ENCODE data around the gene PTPRU.

PTPRU gene

DNA sequence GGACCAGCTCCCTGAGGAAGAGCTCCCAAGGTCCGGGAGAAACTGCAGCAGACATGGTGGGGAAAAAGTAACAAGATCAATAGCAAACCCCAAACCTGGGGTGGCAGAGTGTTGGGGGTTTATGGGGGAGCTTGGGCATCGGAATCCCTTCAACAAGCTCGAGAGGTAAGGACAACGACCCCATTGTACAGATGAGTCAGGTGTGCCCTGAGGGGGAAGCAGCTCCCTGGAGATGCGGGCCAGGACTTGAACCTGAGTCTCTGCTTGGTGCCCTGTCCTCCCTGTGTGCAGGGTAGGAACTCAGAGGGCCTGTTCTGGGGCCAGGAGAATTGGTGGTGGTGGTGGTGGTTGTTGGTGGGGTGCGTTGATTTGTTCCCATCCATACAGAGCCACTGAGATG, 125.4 kb downstream of the PTPRU start:
- no peak for DNase-seq (ENCODE audit: low read depth in 1 of 2, low spot score in 1 of 2)

DNA sequence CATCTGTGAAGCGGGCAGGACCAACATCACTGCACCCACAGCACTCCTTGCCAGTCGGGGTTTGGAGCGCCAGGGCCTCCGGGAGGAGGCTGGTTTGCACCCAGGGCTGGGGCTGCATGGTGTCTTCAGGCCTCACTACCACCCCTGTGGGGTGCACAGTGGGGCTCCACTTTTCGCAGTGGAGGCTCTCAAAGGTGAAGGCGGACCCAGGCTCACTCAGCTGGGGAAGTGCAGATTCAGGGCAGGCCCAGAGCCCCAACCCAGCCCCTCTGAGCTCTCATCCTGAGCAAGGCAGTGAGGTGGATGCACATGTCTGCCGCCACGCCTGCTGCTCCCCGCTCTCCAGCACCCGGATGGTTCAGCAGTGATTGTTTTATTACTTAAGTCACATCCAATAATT, 125.8 kb downstream of the PTPRU start:
- DNase-seq (ENCODE audit: low read depth in 1 of 2, low spot score in 1 of 2) = no peak

DNA sequence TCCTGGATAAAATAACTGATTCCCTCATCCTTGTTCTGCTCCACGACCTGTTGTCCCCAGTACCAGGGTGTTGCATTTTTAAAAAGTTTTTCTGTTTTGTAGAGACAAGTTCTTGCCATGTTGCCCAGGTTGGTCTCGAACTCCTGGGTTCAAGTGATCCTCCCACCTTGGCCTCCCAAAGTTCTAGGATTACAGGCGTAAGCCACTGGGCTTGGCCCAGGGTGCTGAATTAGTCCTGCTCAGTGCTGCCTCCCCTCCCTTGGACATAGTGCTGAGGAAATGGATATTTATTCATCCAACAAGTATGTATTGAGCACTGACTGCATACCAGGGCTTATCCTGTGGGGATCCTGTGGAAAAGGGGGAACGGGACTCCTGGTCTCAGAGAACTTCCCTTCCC, 126.4 kb downstream of the PTPRU start:
- no peak for DNase-seq (ENCODE audit: low read depth in 1 of 2, low spot score in 1 of 2)

DNA sequence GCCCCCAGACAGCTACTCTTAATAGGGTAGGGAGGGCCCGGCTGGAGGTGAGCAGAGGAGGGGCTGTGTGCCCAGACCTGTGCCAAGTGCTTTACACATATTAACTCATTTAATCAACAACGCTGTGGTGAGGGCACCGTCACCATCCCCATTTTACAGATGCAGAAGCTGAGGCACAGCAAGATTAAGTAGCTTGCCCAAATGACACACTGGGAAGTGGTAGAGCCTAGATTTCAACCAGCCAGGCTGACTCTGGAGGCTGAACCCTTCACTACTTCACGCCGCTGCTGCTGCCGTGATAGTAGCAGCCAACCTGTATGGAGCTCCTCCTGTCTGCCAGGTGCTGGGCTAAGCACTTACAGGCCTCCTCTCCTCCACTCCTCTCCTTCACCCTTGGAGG, 127.2 kb downstream of the PTPRU start:
- no peak for DNase-seq (ENCODE audit: low read depth in 1 of 2, low spot score in 1 of 2)

DNA sequence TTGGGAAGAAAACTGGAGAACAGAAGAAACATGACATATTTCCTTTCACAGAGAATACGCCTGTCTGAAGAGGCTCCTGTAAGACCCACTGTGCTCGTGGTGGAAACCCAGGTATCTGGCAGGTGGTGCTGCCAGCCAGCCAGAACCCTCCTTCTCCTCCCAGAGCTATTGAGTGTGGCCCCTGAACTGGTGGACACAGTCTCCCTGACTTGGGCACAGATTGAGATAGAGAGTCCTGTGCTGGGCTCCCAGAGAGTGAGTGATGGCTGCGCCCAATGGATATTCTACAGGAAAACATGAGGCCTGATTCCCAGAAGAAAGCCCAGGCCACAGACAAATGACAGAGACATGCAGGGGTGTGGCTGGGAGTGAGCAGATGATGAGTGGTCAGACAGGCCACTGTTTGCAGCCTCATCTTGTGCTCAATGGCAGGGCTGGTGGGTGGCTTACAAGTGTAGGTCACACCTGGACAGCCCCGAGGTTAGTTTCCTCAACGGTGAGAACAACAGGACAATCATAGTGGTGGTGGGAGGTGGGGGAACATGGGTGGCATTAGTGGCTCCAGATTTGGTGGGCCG, 127.9 kb downstream of the PTPRU start:
- no peak for DNase-seq (ENCODE audit: low read depth in 1 of 2, low spot score in 1 of 2)

DNA sequence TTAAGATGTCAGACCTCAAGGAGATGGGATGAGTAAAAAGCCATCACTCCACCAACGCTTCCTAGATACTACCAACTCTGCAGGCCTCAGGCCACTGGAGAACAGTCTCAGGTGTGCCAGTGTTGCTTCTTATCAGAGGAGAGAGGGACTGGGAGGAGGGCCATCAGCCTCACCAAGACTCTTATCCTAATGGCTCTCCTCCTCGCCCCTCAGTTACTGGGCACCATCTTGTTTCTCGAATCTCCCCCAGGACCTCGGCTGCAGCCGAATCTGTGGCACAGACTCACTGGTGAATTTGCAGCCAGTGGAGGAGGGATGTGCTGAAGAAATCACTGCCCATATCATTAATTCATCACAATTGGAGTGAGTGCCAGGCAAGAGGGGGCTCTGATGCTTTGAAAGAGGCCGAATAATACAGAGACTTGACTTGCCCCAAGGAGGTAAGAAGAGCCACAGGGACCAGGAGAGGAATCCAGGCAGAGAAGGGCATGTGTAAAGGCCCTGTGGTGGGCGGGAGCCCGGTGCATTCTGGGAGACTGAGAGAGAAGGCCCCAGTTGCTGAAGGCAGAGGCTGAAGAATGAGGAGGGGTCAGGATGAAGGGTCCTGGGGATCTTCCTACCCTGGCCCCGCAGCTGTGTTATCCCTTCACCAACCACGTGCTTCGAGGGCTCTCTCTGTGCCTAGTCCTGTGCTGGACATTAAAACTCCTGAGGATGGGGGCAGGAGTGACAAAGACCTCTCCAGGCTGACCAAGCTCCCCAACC, 129.8 kb downstream of the PTPRU start:
- DNase-seq (ENCODE audit: low read depth in 1 of 2, low spot score in 1 of 2) = no peak

DNA sequence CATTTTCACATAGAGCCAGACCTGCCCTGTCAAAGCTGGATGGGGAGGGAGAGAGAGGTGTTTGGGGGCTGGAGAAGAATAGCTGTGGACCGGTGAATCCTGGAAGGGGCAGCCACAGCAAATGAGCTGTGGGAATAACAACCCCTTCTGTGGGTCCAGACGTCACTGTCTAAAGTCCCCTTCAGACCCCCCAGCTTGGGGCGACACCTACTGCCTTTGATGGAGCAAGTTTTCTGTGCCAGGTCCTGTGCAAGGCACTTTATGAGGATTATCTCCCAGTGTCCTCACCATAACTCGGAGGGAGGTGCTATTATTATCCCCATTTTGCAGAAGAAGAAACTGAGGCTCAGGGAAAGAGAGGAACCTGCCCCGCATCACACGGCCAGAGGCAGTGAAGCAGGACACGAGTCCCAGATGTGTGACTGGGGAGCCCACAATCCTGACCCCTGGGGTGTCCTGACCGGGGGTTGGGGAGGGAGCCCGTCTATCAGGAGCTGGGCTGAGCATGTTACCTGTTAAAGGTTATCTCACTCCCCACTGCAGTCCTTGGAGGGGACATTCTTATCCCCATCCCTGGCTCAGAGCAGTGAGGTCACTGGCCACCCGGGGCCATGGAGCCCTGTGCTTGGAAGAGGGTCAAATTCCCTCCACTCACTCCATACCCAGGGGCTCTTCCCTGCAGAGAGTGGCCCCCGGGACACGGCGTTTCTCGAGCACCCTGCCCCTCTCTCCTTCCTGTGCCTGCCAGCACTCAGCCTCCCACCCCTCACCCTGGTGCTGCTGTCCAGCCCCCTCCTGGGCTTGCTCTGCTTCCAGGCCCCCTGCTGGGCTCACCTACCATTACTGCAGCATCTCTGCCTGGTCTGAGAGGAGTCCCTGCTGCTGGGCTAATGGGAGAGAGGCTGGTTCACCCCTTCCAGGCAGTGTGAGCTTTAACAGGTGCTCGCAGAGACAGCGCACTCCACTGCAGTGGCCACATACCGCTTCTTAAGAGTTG, 132.9 kb downstream of the PTPRU start:
- no peak for DNase-seq (ENCODE audit: low read depth in 1 of 2, low spot score in 1 of 2)

DNA sequence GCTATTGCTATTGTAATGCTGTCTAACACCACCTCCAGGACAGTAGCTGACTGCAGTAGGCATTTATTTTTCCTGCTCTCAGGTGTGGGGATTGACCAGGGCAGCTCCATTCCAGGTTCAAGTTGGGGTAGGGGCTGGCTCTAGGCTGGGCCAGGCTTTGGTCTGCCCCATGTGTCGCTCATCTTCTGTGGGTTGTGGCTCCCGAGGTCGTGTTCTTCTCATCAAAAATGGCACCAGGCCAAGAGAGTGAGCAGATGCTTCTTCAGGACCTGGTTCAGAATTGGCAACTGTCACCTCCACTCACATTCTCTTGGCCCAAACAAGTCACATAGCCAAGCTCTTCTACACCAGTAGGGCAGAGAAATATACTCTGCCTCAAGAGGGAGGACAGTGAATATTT, 133.7 kb downstream of the PTPRU start:
- no peak for DNase-seq (ENCODE audit: low read depth in 1 of 2, low spot score in 1 of 2)

DNA sequence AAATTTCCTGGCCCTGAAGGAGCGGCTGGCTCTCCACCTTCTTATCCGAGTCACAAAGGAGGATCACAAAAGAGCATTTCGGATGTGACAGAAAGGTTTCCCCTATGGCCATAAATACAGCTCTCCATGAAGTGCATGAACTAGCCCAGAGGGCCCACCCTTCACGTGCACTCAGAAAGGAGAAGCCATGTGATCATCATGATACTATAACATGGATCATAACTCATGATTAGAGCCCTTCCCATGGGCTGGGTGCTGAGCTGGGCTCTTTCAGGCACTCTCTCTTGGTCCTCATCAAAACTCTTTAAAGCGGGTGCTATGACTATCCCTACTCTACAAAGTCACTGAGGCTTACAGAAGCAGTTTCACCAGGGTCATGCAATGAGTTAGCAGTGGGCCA, 135.0 kb downstream of the PTPRU start:
- DNase-seq (ENCODE audit: low read depth in 1 of 2, low spot score in 1 of 2) = no peak

DNA sequence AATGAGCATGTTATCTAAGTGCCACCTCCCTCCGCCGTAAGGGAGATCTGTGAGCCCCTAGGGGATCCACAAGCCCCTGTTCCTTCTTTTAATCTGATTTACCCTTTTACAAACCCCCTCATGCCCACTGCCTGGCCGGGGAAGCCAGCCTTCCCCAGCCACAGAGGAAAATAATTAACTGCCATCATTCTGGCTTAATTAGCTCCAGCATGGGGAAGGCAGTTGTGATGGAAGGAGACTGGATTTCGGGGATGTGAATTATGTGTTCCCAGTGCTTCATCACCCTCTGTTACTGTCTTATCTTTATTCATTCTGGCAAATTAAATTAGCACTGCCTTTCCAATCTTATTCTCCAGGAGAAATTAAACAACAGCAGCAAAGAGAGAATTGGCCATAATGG, 135.8 kb downstream of the PTPRU start:
- no peak for DNase-seq (ENCODE audit: low read depth in 1 of 2, low spot score in 1 of 2)

Measured in activated T-helper 1 cell treated with anti-CD3 and anti-CD28 coated beads, Interleukin-2, amount 50 U/mL, for 16 hours (primary cell).